A549 (cell line): ENCODE results near the gene PHLDA1. TPM values are rescaled to one million over a fixed set of nuclear protein-coding genes. Genes with fewer than 3 reads are reported as not detected.
A peak's percentile ranks its signal among the peaks of the same experiment; 100 is the strongest.

ENCODE experiments used
- ATAC-seq, 2 experiments: fragments of 200-7000 bp in 1 of 2; fragments of >200 bp in 1 of 2; cut with Nextera tagmentation in 1 of 2; cut with Tn5 transposase in 1 of 2; 3 replicates each; pipeline versions ENCODE4 v1.8.0 to v1.9.1; 2018 to 2020; ENCODE audit warnings: mild to moderate bottlenecking in 1 of 2, moderate library complexity in 1 of 2
- CTCF ChIA-PET: fragments of 300-600 bp; sonication (Branson Sonifier 250); formaldehyde crosslinking; extraction: SDS; loops from one replicate; lab custom pipeline; 2021; ENCODE audit warnings: antibody characterized with exemption, inconsistent platforms; lab: Yijun Ruan, JAX
- POLR2A ChIA-PET: fragments of 350-600 bp; formaldehyde crosslinking; extraction: SDS; loops from one replicate; lab custom pipeline; 2021; ENCODE audit warnings: antibody characterized with exemption, inconsistent platforms; lab: Yijun Ruan, JAX
- DNase-seq, 2 experiments: peaks; one replicate each; pipeline versions ENCODE4 v3.0.0 to v3.0.0-alpha.2; 2011 to 2016; ENCODE audit warnings: low read depth in 1 of 2, low spot score in 1 of 2
- FAIRE-seq: peaks from 2 replicates; lab custom pipeline; 2011; peaks lifted over from hg19 to GRCh38; lab: Jason Lieb, UNC
- H3K27ac ChIP-seq, 2 experiments: fragments of >200 bp; sonication (Bioruptor Twin); formaldehyde crosslinking; 3 replicates each; pipeline ENCODE4 v1.5.1; 2016 to 2017
- H3K4me1 ChIP-seq: fragments of >200 bp; sonication (Bioruptor Twin); formaldehyde crosslinking; 3 replicates; pipeline ENCODE4 v1.6.1; 2016
- H3K4me2 ChIP-seq: fragments of >200 bp; sonication (Bioruptor Twin); formaldehyde crosslinking; 3 replicates; pipeline ENCODE4 v1.6.1; 2016
- H3K4me3 ChIP-seq: fragments of >200 bp; sonication (Bioruptor Twin); formaldehyde crosslinking; 3 replicates; pipeline ENCODE4 v1.5.1; 2016
- H3K9me3 ChIP-seq: fragments of >200 bp; sonication (Bioruptor Twin); formaldehyde crosslinking; 3 replicates; pipeline ENCODE4 v1.6.1; 2016
- ATOH8 ChIP-seq: fragments of 250-450 bp; sonication (Bioruptor Pico); IDR thresholded peaks from 2 replicates; pipeline ENCODE4 v1.5.0; 2020; ENCODE audit warnings: low read depth, mild to moderate bottlenecking, moderate library complexity
- CHD2 ChIP-seq: fragments of 150-350 bp; IDR thresholded peaks from 2 replicates; pipeline ENCODE4 v1.6.1; 2014; ENCODE audit warnings: low read length; ENCODE audit not compliant: partially characterized antibody
- CTCF ChIP-seq: fragments of >200 bp; sonication (Bioruptor Twin); formaldehyde crosslinking; IDR thresholded peaks from 3 replicates; pipeline ENCODE4 v1.5.1; 2016
- E2F6 ChIP-seq: IDR thresholded peaks from 2 replicates; pipeline ENCODE4 v1.6.1; 2012; ENCODE audit warnings: low read depth, borderline replicate concordance
- HEYL ChIP-seq: fragments of 250-450 bp; sonication (Bioruptor Pico); IDR thresholded peaks from 2 replicates; pipeline ENCODE4 v1.8.0; 2021; ENCODE audit warnings: mild to moderate bottlenecking, moderate library complexity
- HOXA7 ChIP-seq: fragments of 250-450 bp; sonication (Bioruptor Pico); IDR thresholded peaks from 2 replicates; pipeline ENCODE4 v1.5.0; 2020; ENCODE audit warnings: mild to moderate bottlenecking, moderate library complexity
- HOXB5 ChIP-seq: fragments of 250-450 bp; sonication (Bioruptor Pico); IDR thresholded peaks from 2 replicates; pipeline ENCODE4 v1.5.0; 2020; ENCODE audit warnings: mild to moderate bottlenecking, moderate library complexity
- JUNB ChIP-seq: fragments of >200 bp; sonication (Bioruptor Twin); formaldehyde crosslinking; IDR thresholded peaks from 2 replicates; pipeline ENCODE4 v1.6.1; 2016
- NFE2L2 ChIP-seq: fragments of 150-350 bp; conservative IDR thresholded peaks from 2 replicates; pipeline ENCODE4 v1.6.1; 2014; ENCODE audit warnings: low read length
- NPAS2 ChIP-seq: fragments of 250-450 bp; sonication (Bioruptor Pico); IDR thresholded peaks from 2 replicates; pipeline ENCODE4 v1.8.0; 2022; ENCODE audit warnings: mild to moderate bottlenecking, moderate library complexity, borderline replicate concordance
- PBX3 ChIP-seq: IDR thresholded peaks from 2 replicates; pipeline ENCODE4 v1.6.1; 2012
- POLR2AphosphoS2 ChIP-seq: conservative IDR thresholded peaks from 2 replicates; pipeline ENCODE4 v1.6.1; 2012; ENCODE audit warnings: low read length, improper control_type of control experiment, inconsistent platforms
- RARB ChIP-seq: fragments of 250-450 bp; sonication (Bioruptor Pico); IDR thresholded peaks from 2 replicates; pipeline ENCODE4 v1.8.0; 2021; ENCODE audit warnings: mild to moderate bottlenecking, moderate library complexity
- RCOR1 ChIP-seq: fragments of 150-350 bp; IDR thresholded peaks from 2 replicates; pipeline ENCODE4 v1.6.1; 2014; ENCODE audit warnings: antibody characterized with exemption, low read length, low read depth
- RNF2 ChIP-seq: fragments of 200-600 bp; sonication (generic); IDR thresholded peaks from 2 replicates; pipeline ENCODE4 v1.6.1; 2016; ENCODE audit warnings: low read depth, mild to moderate bottlenecking, antibody characterized with exemption, moderate library complexity, borderline replicate concordance
- SMC3 ChIP-seq: fragments of >200 bp; sonication (Bioruptor Twin); formaldehyde crosslinking; IDR thresholded peaks from 3 replicates; pipeline ENCODE4 v1.6.1; 2018; ENCODE audit warnings: inconsistent platforms
- WGBS: methylation state at CpG from one replicate; pipeline ENCODE4 v1.1.6; 2017; ENCODE audit errors: missing lambda C conversion rate; 5-methylcytosine and 5-hydroxymethylcytosine counted together
- polyA plus RNA-seq, 4 experiments: library from polyadenylated mRNA; depleted of rRNA in 3 of 4; stranded (reverse); fragments of >200 nt; fragmentation: RNase III in 1 of 4; extraction: RNeasy Plus Mini Kit Qiagen cat#74134 plus additional on column Dnase treatment in 1 of 4; gene quantifications; 2 replicates in 3 of 4; 3 replicates in 1 of 4; pipeline ENCODE4 v1.2.3, GENCODE V29; 2011 to 2017

Gene PHLDA1
- polyA plus RNA-seq, 2 of the 4 experiments (the other 2 are of a cell fraction) = 43.1 to 71.6 TPM

GRCh38 chr12:76008428-76008827 lies 23.1 kb downstream of the PHLDA1 start:
- ATAC-seq (no peak), FAIRE-seq (no peak), DNase-seq (no peak)
- H3K27ac ChIP-seq = peak overlapping the region in 1 of 2 experiments; percentile 44; a peak in 1 of 6 replicates
- peaks cover 10% of the 10 kb centered on the region; the same call in 1 of the 3 replicates for H3K9me3 ChIP-seq
- H3K4me1 ChIP-seq = 0 out of 3 replicates have a peak, but pooled peaks cover 4% of the 10 kb centered on the region
- H3K4me3 ChIP-seq = no peak overlapping the region
- H3K4me2 ChIP-seq = no peak overlapping the region
- POLR2A ChIA-PET = no interaction called here
- CTCF ChIA-PET = interaction anchor here (0.5 to 0.6 kb wide), 2 partner anchors 70 to 448 kb away, joined by 3 read pairs; no protein-coding TSS in a partner anchor
- no peak for TF ChIP-seq ATOH8
- no peak for TF ChIP-seq NFE2L2
- TF ChIP-seq CHD2 = no peak
- no peak for TF ChIP-seq PBX3
- no peak for TF ChIP-seq HEYL (CRISPR knock-in tag)
- TF ChIP-seq RARB (CRISPR knock-in tag) = no peak
- no peak for TF ChIP-seq SMC3
- no peak for TF ChIP-seq HOXB5 (CRISPR knock-in tag)
- TF ChIP-seq E2F6 = no peak
- TF ChIP-seq CTCF = no peak
- WGBS = 91% methylated on average over 3 of the region's 3 CpGs

- no peak overlapping the region for H3K4me3 ChIP-seq
- WGBS = 76% methylated on average over 8 of the region's 8 CpGs
- peaks cover 10% of the 10 kb centered on the region; the same call in 1 of the 3 replicates for H3K9me3 ChIP-seq
- 0 out of 3 replicates have a peak, but pooled peaks cover 4% of the 10 kb centered on the region for H3K4me1 ChIP-seq
- 0 out of 6 replicates have a peak overlapping the region, but pooled peaks of 1 of the 2 experiments have one; percentile 18 for H3K27ac ChIP-seq
- CTCF ChIA-PET = no interaction called here
- DNase-seq (no peak), ATAC-seq (no peak), FAIRE-seq (no peak)
- TF ChIP-seq NPAS2 (no peak), HEYL (CRISPR knock-in tag) (no peak), RCOR1 (no peak), E2F6 (no peak), CHD2 (no peak)
- TF ChIP-seq, all 56 proteins: peak for 0
- H3K4me2 ChIP-seq = no peak overlapping the region
- POLR2A ChIA-PET = no interaction called here
These were observed 23.9 kb downstream of the PHLDA1 start for GRCh38 chr12:76007640-76008039.

- Histone ChIP-seq H3K4me3 (no peak overlapping the region), H3K4me1 (peaks cover 4% of the 10 kb centered on the region; the same call in 1 of the 3 replicates), H3K9me3 (peaks cover 10% of the 10 kb centered on the region; the same call in 1 of the 3 replicates)
- no peak for DNase-seq
- POLR2A ChIA-PET = no interaction called here
- TF ChIP-seq E2F6 (no peak), JUNB (no peak), HOXA7 (CRISPR knock-in tag) (no peak), NPAS2 (no peak), NFE2L2 (no peak), RNF2 (no peak), POLR2AphosphoS2 (no peak)
- TF ChIP-seq, all 56 proteins: peak for 0
- Histone ChIP-seq H3K27ac (0 out of 6 replicates have a peak overlapping the region, but pooled peaks of 1 of the 2 experiments have one; percentile 22), H3K4me2 (no peak overlapping the region)
- no peak for FAIRE-seq
- no peak for ATAC-seq
- CTCF ChIA-PET = interaction anchor here (1.2 kb wide), 1 partner anchor 25 kb away, joined by 3 read pairs; the partner anchor contains the start of gene PHLDA1
- 91% methylated on average over 9 of the region's 9 CpGs for WGBS
These were observed 25.3 kb downstream of the PHLDA1 start for GRCh38 chr12:76006028-76006925.
